LNCAP (cell line): ENCODE measurements around the gene MED27.

Source experiments
- TF ChIP-seq, protein P1 (sequence below): fragments of 450-650 bp; IDR thresholded peaks from 2 replicates; pipeline ENCODE4 v1.5.1; 2017; ENCODE audit warnings: mild to moderate bottlenecking

The MED27 gene

DNA sequence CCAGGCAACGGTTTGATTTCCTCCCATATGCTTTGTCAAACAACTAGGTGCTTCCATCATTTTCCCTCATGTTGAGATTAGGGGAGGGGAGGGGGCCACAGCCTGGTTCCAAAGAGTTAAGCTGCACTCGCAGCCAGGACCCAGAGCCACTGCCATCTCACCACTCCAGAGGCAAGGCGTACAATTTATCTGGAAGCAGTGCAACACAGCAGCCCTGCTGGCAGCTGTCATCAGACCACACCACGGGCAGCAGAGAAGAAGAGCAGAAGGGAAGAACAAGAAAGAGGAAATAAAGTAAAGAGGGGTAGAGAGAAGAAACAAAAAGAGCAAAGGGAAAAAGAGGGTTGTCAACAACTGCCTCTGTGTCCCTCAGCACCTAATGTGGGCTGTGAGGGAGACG, 38.9 kb downstream of the MED27 start:
- TF ChIP-seq, protein P1, sequence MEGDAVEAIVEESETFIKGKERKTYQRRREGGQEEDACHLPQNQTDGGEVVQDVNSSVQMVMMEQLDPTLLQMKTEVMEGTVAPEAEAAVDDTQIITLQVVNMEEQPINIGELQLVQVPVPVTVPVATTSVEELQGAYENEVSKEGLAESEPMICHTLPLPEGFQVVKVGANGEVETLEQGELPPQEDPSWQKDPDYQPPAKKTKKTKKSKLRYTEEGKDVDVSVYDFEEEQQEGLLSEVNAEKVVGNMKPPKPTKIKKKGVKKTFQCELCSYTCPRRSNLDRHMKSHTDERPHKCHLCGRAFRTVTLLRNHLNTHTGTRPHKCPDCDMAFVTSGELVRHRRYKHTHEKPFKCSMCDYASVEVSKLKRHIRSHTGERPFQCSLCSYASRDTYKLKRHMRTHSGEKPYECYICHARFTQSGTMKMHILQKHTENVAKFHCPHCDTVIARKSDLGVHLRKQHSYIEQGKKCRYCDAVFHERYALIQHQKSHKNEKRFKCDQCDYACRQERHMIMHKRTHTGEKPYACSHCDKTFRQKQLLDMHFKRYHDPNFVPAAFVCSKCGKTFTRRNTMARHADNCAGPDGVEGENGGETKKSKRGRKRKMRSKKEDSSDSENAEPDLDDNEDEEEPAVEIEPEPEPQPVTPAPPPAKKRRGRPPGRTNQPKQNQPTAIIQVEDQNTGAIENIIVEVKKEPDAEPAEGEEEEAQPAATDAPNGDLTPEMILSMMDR = no peak

DNA sequence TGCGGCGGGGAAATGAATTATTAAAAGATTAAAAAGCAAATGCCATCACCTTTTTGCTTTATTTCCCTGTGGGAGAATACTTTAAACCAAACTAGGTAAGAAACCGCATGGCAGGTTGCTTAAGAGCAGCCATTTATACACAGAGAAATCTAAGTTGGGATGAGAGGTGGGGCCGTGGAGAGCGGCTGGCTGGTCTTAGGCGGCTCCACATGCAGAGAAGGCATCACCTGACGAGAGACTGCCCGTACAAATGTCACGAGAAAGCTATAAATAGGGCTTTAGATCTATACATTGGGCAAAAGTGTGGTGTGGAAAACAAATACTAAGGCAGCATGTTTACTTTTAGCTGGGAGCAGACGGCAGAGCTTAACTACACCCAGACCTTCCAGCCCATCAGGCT, 39.4 kb downstream of the MED27 start:
- TF ChIP-seq, protein P1 = no peak

DNA sequence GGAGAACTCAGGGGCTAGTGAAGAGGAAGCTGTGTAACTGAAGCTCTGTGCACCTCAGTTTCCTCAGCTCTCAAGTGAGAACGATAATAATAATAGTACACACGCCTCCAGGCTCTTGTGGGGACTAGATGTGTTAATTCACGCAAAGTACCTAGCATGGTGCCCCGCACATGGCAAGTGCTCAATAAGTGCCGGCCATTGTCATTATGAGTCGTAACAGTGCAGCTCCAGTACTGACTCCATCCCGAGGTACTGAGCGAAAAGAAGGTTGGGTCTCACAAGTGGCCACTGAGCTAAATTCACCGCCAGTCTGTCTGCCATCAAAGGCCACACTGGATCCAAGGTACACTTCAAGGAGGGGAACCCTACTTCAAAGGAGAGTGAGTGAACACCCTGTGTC, 40.4 kb downstream of the MED27 start:
- TF ChIP-seq, protein P1 = no peak

DNA sequence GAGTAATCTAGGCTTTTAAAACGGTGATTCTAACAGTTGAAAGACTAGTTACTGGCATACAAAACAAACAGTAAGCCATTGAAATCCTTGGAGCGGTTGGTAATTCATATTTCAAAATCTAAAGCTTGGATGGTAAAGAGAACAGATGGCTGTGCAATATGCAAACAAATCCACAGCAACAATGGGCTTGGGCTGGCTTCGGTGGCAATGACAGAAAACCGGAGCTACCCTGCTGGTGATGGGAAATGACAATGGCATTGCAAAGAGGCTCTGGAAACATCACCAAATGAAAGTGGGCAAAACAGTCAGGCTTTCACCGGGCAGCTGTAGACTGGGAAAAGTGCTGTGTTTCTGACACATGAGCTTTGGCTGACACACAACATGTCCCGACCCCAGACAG, 42.2 kb downstream of the MED27 start:
- TF ChIP-seq, protein P1 = no peak

DNA sequence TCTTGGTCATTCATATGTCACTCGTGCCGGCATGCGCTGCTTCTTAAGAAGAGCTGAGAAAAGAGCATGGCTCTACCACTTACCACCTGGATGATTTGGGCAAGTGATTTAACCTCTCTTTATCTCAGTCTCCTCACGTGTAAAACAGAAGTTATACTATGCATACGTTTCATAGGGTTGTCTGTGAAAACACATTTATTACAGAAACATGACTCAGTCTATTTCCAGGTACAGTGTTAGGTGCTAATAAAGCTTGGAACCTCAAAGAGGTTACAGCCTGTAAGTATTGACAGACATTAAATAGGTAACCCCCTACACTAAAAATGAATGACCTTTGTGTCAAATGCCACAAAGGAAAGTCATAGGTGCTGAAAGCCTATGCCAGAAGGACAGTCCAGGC, 43.1 kb downstream of the MED27 start:
- TF ChIP-seq, protein P1 = no peak

DNA sequence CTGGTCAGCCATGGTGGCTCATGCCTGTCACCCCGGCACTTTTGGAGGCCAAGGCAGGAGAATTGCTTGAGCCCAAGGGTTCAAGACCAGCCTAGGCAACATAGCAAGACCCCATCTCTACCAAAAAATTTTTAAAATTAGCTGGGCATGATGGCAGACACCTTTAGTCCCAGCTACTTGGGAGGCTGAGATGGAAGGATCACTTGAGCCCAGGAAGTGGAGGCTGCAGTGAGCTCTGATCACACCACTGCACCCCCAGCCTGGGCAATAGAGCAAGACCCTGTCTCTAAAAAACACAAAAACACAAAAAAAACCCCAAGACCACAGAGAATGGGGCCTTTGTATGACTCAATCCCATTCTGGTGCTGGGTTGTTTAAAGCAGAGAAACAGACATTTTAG, 44.0 kb downstream of the MED27 start:
- TF ChIP-seq, protein P1 = no peak

DNA sequence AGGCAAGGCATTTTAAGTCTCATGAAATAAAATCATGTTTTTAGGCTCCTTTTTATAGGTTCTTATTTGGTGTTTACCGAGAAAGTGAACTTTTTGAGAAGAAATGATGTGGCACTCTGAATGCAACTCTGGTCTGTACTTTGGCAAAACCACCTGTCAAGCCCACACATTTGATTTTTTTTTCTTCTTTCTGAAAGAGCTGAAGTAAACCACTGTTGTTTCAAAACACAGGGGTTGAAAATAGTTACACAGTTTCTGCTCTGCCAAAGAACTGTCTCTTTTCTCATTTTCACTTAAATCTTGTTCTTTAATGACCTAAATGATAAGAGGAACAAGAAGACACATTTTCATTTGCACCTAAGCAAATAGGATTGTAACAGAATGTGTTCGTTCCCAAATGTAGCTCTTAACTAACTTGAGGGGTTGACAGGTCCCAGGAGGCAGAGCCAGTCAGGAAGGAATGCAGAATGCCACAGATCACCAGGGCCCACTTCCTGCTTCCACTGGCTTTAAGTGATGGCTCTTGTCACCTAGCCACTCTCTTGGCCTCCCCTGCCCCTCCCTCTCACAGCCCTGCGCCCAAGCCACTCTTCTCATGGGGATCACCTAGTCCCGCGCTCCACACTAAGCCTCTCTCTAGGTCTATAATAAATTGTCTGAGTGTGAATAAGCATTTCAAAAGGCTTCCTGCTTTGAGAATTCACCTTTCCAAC, 47.3 kb downstream of the MED27 start:
- TF ChIP-seq, protein P1 = no peak
